ENCODE measurements around the gene MALT1.

Gene MALT1

GRCh38 chr18:58635891-58636290 lies 35.4 kb upstream of the MALT1 start:
- H3K4me3 ChIP-seq (ENCODE audit: low read length), result no peak overlapping the region
- 0 out of 2 replicates have a peak, but pooled peaks have one; percentile 8 for TF ChIP-seq CTCF (conservative IDR thresholded peaks at IDR 0.05; ENCODE audit: low read length)
- peak; percentile 61 for DNase-seq (ENCODE audit: low read depth)

GRCh38 chr18:58637197-58637596 lies 34.1 kb upstream of the MALT1 start:
- DNase-seq (ENCODE audit: low read depth), result no peak
- TF ChIP-seq CTCF (conservative IDR thresholded peaks at IDR 0.05; ENCODE audit: low read length), result no peak

GRCh38 chr18:58637946-58638345 lies 33.3 kb upstream of the MALT1 start:
- TF ChIP-seq CTCF (conservative IDR thresholded peaks at IDR 0.05; ENCODE audit: low read length), result no peak
- no peak for DNase-seq (ENCODE audit: low read depth)
- no peak overlapping the region for H3K4me3 ChIP-seq (ENCODE audit: low read length)

More at GRCh38 chr18:58637197-58637596, 34.1 kb upstream of the MALT1 start:
- no peak overlapping the region for H3K4me3 ChIP-seq (ENCODE audit: low read length)

GRCh38 chr18:58638441-58638840 lies 32.8 kb upstream of the MALT1 start:
- DNase-seq (ENCODE audit: low read depth), result peak; percentile 50
- TF ChIP-seq CTCF (conservative IDR thresholded peaks at IDR 0.05; ENCODE audit: low read length), result no peak
- H3K4me3 ChIP-seq (ENCODE audit: low read length), result no peak overlapping the region

GRCh38 chr18:58639237-58639636 lies 32.0 kb upstream of the MALT1 start:
- H3K4me3 ChIP-seq (ENCODE audit: low read length), result no peak overlapping the region
- no peak for TF ChIP-seq CTCF (conservative IDR thresholded peaks at IDR 0.05; ENCODE audit: low read length)
- DNase-seq (ENCODE audit: low read depth), result no peak

- H3K4me3 ChIP-seq (ENCODE audit: low read length), result no peak overlapping the region
- peak; percentile 56 for DNase-seq (ENCODE audit: low read depth)
- no peak for TF ChIP-seq CTCF (conservative IDR thresholded peaks at IDR 0.05; ENCODE audit: low read length)
Observed at GRCh38 chr18:58639751-58640427, 31.4 kb upstream of the MALT1 start.

GRCh38 chr18:58640428-58640805 lies 30.8 kb upstream of the MALT1 start:
- TF ChIP-seq CTCF (conservative IDR thresholded peaks at IDR 0.05; ENCODE audit: low read length), result no peak
- no peak for DNase-seq (ENCODE audit: low read depth)
- H3K4me3 ChIP-seq (ENCODE audit: low read length), result no peak overlapping the region

Measured in AG10803 (cell line).